ENCODE data around the gene RAB6B.

RAB6B gene

GRCh38 chr3:133880886-133881455, 14.7 kb downstream of the RAB6B start:
- DNase-seq (ENCODE audit: low read depth) = no peak

DNA sequence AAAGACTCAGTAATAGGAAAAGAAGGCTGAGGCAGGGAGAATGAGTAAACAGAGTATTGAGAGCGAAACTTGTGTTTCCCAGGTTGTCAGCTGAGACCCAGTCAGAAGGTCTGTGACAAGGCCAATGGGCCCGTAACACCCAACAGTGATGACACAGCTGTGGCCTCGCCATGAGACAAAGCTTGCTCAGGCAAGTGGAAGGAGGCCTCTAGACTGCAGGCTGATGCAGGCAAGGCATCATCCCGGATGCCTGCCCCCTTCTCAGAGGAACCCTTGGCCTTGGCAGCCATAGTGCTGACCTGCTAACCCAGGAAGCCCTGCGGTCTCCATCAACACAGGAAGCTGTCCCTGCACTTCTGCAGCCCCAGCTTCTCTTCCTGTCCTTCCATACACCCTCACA, 15.4 kb downstream of the RAB6B start:
- no peak for DNase-seq (ENCODE audit: low read depth)

DNA sequence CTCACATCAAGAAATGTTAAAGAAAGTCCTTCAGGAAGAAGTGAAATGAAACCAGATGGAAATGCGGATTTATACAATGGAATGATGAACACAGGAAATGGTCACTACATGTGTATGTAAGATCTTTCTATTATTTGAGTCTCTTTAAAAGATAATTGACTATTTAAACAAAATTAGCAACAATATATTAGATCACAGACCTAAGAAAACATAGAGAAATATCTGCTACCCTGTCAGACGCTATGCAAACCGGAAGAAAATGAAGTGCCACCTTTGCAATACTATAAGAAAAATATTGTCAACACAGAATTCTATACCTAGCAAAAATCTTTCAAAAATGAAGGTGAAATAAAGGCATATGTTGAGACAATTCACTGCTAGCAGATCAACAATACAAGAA, 17.2 kb downstream of the RAB6B start:
- no peak for DNase-seq (ENCODE audit: low read depth)

DNA sequence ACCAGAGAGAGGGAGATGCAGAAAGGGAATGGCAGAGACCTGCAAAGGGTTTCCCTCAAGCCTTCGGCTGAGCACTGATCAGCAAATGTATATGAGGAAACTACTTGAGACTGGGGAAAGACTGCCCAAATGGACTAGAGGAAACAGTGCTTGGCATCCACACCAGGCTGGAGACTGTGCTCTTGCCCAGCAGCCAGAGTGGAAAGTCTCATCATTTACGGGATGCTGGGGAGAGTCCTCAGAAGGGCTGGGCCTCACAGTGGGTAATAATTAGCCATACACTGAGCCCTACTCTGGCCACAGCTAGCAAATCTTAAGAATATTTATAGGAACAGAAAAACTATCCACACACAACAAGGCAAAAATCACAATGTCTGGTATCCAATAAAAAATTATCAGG, 18.5 kb downstream of the RAB6B start:
- no peak for DNase-seq (ENCODE audit: low read depth)

GRCh38 chr3:133874761-133875438, 20.8 kb downstream of the RAB6B start:
- DNase-seq (ENCODE audit: low read depth) = no peak

- no peak for DNase-seq (ENCODE audit: low read depth)
These were observed 21.3 kb downstream of the RAB6B start for GRCh38 chr3:133874344-133874743.

- DNase-seq (ENCODE audit: low read depth) = no peak
These were observed 22.9 kb downstream of the RAB6B start for GRCh38 chr3:133872781-133873180.

DNA sequence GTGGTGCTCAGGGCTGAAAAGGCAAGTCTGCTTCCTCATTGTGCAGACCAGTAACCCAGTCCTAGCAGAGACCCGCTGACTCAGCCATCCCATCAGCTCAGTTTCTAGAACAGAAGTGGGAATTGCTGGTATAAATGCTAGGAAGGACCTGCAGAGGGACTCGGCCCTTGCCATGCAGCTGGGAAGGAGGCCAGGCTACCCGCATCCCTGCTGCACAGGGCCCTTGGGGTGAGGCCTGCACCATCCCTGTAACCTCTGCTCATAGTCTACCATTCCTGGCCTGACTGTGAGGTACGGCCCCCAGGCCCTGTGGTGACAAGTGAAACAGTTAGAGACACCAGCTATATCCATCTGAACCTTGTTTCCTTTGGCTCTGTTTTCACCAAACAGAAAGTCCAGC, 23.5 kb downstream of the RAB6B start:
- DNase-seq (ENCODE audit: low read depth) = no peak

GRCh38 chr3:133871368-133872090, 24.2 kb downstream of the RAB6B start:
- no peak for DNase-seq (ENCODE audit: low read depth)

- DNase-seq (ENCODE audit: low read depth) = no peak
These were observed 24.9 kb downstream of the RAB6B start for GRCh38 chr3:133870822-133871221.

GRCh38 chr3:133869586-133869985, 26.1 kb downstream of the RAB6B start:
- no peak for DNase-seq (ENCODE audit: low read depth)

GRCh38 chr3:133868758-133869475, 26.8 kb downstream of the RAB6B start:
- DNase-seq (ENCODE audit: low read depth) = no peak

DNA sequence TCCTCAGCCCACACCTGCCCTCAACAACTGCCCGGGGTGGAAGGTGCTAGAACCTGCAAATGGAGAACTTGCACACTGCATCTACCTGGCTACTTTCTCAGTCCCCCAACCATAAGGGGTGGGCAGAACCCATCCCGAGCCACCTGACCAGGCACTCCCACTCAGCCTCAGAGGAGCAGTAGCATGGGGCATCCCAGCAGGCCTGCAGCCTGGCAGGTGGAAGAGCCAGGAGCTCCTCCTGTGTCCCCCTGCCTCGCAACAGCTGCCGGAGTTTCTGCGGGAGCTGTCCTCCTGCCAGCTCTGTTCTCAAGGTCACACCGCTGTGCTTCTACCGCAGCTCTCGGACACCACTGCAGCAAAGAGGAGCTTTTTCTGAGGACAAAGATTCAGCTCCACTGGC, 27.5 kb downstream of the RAB6B start:
- DNase-seq (ENCODE audit: low read depth) = no peak

DNA sequence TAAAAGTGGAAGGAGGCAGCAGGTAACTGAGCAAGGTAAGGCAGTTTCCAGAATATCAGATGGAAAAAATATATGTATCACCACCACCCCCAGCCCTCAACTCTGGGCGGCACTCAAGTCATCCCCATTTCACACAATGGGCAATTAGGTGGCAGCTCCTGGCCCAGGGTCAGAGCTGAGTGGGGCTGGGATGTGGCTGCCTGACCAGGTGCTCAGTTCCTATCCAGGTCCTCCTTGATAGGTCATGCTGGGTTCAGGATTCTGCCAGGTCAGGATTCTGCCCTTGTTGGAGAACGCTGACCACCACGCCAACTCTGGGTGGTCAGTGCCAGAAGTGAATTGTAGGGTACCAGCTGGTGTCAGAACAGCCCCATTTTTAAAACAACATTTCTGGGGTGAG, 29.5 kb downstream of the RAB6B start:
- no peak for DNase-seq (ENCODE audit: low read depth)

DNA sequence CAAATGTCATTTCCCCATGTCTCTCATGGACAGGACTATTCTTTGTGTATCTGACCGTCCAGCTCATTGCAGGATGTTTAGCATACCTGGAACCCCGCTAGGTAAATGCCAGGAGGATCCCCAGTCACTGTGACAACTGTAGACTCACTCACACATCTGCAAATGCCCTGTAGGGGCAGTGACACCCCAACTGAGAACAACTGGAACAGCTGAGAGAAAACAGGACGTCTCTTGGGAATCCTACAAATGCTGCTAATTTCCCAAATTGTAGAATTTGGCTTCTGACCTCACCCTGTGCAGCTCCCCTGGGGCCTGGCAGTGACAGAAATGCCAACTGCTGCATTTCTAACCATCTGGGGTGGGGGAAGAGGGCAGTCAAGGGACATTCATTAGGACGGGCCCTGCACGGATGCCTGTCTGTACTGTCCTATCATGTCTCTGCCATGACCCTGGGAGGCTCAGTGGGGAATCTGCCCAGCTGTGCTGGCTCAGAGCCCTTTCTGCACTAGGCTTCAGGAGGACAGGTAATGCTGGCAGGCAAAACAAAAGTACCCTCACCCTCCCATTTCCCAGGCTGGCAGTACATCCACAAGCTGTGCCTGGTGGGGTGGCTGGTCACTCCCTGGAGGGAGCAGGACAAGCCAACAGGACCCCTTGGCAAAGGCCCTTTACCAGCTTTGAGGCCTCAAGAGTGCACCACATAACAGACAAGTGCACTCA, 30.4 kb downstream of the RAB6B start:
- no peak for DNase-seq (ENCODE audit: low read depth)

DNA sequence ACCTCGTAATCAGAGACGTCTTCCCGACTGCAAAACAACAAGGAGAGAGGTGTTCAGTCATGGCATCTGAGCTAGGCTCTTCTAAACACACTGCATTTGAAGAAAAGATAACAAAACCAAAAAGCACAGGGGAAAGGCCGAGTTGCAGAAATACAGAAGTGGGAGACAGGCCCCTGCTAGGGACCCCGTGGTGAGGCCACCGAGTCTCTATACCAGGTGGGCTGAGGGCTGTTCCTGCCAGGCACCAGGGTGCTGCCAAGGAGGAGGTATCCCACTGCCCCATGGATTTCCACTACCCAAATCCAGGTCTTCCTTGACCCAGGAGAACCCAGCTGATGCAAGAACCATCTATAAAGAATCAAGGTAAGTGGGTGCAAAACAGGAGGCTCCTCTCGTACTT, 31.1 kb downstream of the RAB6B start:
- DNase-seq (ENCODE audit: low read depth) = no peak

DNA sequence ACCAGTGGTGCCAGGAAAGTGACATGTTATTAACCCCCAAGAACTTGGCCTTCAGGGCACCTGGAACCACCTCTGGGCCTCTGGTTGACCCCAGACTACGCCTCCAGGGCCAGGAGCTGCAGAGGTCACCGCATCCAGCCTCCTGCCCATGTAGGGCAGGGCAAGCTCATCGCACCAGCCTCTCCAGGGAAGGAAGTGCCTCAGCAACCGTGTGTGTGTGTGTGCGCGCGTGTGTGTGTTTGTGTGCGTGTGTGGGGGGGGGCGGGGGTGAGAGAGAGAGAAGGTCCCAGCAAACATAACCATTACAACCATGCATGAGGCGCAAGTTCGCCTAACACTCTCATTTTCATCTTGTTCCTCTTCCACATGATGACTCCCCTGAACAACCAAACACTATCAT, 31.8 kb downstream of the RAB6B start:
- no peak for DNase-seq (ENCODE audit: low read depth)

DNA sequence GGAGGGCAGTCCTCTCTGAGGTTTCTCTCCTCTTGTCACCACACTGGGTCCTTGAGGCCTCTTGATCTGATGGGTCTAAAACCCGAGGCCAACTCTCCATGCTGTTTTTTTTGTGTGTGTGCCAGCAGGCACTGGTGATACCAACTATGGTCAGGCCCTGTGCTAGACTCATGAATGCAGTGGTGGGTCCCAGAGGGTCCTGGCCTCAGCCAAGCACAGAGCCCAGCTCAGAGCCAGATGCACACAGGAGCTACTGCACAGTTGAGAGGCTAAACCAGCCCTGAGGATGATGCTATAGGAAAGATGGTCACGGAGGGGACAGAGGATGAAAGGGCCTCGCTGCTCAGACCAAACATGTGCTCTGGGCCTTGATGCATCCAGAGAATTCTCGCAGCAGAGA, 33.5 kb downstream of the RAB6B start:
- DNase-seq (ENCODE audit: low read depth) = no peak

DNA sequence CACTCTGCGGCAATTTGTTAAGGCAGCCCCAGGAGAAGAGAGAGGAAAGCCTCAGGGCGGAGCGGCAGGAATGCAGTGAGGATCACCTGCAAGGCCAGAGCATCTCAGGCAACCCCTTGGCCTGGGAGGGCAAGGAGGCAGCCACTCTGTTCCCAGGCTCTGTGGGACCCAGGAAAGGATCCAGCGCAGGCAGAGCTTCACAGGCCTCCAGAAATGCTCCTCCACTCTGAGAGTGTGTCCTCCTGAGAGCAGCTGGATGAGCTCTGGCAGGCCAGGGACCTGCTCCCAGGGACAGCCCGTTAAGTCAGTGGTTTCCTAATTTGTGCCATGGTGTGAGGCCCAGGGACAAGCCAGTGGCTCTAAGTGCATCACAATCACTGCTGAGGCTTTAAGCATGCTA, 35.2 kb downstream of the RAB6B start:
- DNase-seq (ENCODE audit: low read depth) = no peak

DNA sequence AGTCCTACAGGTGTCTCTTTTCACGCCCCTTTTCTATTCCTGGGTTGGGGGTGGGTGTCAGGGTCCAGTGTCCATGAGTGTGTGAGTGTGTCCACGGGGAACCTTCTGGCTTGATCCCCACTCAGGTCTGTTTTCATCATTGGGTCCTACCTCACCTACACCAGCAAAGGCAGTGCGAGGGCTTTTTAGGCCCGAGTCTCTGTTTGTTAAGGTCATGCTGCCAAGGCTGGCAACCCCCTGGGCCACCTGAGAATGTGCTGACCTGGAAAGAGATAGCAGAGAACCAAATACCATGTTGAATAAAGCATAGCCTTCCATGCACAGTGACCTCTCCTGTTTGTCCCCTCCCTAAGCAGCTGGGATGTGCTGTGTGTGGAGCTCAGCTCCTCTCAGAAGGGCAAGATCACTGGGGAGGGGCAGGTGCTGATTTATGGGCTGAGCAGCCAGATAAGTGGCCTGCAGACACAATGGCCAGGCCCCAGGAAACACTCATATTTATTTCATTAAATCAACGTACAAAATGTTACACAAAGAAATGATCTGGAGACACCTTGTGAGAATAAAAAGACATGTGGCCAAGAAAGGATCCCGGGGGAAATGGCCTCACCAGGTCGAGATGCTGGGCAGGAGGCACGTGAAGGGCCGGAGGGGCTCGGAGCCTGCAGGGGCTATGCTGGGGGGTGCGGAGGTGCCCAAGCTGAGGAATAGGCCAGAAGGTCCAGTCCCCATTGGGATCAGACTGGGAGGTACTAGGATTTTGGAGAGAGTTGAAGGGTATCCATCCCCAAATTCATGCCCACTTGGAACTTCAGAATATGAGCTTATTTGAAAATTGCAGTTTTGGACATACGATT, 36.1 kb downstream of the RAB6B start:
- no peak for DNase-seq (ENCODE audit: low read depth)

DNA sequence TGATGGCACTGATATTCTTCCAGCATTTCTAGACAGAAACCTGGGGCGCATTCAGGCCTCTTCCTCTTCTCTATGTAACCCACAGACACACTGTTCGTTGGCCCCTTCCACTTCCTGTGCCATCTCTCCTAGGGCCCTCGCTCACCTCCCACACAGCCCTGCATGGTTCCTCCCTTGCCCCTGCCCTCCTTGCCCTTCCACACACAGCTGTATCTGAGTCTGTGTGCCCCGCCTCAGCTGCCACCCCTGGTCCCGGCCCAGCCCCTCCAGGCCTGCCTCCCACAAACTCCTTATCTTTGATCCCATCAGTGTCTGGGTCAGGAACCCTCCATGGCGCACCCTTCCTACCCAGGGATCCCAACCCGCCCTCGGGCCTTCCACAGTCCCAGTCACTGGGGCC, 37.9 kb downstream of the RAB6B start:
- no peak for DNase-seq (ENCODE audit: low read depth)

Data from GM04504 (cell line).